Activated naive CD8-positive, alpha-beta T cell treated with anti-CD3 and anti-CD28 coated beads, Interleukin-2, amount 50 U/mL, for 16 hours (primary cell): Measurements from ENCODE around the gene CHCHD6.
"Not testable (repeated sequence)": the region's sequence is repeated elsewhere in the genome, so short reads cannot be mapped to it uniquely, and the experiment has no call there.

Experiments
- DNase-seq: peaks from one replicate; pipeline ENCODE4 v3.0.0-alpha.2; 2020; ENCODE audit warnings: low read depth, low spot score

CHCHD6 gene

DNA sequence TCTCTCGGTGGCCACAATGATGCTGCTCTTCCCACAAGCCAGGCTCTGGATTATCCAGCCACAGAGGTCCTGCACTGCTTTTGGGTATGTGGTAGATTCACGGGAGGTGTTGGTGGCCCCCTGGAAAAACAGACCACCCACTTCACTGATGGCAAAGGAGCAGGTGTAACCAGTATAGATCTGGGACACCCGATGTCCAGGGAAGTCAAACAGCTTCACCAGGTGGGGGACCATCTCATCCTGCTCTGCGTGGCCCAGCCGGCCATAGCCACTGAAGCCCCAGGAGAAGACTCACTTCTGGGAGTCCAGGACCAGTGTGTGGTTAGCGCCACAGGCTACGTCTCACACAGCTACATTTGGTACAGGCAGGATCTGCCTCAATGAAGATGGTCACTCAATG is 62.6 kb downstream of the CHCHD6 start:
- no peak for DNase-seq

- no peak for DNase-seq
These were observed 64.9 kb downstream of the CHCHD6 start for GRCh38 chr3:126768903-126769302.

GRCh38 chr3:126770096-126770495 is 66.1 kb downstream of the CHCHD6 start:
- DNase-seq = no peak

- no peak for DNase-seq
These were observed 69.1 kb downstream of the CHCHD6 start for GRCh38 chr3:126773167-126773566.

DNA sequence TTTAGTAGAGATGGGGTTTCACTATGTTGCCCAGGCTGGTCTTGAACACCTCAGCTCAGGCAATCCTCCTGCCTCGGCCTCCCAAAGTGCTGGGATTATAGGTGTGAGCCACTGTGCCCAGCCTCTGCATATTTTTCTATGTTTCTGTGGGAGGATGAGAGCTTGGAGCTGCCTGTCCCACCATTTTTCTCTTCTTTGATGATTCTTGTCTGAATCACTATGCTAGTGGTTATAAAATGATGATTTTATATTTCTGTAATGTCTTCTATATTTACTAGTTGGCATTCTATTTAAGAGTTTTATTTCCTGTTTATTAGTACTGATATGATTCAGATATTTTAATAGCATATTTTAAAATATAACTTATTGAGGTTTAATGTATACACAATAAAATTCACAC is 69.7 kb downstream of the CHCHD6 start:
- no peak for DNase-seq

DNA sequence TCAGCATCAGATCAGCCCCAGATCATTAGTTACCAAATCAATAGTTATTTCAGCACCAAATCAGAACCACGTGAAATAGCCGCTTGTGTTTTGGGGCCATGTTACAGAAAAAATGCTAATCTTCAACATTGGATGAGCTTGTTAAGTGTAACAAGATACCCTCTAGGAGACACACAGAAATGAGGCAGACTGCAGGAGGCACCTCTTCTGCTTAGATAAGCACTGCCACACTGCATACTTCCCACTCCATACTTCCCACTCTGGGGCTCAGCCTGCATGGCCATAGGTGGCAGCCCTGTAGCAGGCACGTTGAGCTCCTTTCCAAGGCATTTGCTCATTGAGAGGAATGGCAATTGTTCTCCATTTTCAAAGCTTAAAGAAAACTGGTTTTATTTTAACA is 73.3 kb downstream of the CHCHD6 start:
- no peak for DNase-seq

- DNase-seq = no peak
These were observed 76.6 kb downstream of the CHCHD6 start for GRCh38 chr3:126780666-126781065.

- no peak for DNase-seq
These were observed 77.4 kb downstream of the CHCHD6 start for GRCh38 chr3:126781406-126781805.

GRCh38 chr3:126781889-126782491 is 78.0 kb downstream of the CHCHD6 start:
- DNase-seq = no peak

DNA sequence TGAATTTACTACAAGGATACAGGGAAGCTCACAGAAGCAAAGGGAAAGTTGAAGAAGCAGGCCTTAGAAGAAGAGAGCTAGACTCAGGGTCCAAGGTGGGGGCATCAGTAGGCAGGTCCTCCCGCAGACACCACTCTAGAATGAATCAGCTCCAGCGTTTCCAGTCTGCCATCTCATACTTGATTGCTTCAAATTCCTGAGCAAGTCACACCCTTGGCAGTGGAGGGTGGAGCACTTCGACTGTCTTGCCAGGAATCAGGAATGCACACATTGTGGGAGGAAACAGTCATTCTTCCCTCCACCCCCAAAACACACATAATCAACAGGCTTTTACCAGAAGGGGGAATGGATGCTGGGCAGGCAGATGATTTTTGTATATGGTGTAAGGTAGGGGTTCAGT is 78.5 kb downstream of the CHCHD6 start:
- no peak for DNase-seq

DNA sequence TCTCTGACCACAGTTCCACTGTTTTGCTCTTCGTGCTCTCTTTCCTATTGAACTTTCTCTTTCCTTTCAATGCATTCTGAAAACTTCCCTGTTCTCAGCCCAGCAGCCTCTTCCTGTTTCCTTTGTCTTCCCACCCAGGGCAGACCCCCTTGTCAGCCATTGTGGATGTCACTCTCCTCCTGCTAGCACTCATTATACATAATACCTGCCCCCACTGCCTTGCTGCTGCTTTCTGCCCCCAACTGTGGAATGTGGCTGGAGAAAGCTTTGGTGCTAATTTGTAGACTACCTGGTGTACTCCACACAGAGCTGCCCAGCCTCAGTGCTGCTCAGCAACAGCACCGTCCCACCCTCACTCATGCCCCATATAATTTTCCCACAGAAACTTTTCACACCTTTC is 80.2 kb downstream of the CHCHD6 start:
- no peak for DNase-seq

- DNase-seq = not testable (repeated sequence)
These were observed 87.3 kb downstream of the CHCHD6 start for GRCh38 chr3:126791320-126791719.

DNA sequence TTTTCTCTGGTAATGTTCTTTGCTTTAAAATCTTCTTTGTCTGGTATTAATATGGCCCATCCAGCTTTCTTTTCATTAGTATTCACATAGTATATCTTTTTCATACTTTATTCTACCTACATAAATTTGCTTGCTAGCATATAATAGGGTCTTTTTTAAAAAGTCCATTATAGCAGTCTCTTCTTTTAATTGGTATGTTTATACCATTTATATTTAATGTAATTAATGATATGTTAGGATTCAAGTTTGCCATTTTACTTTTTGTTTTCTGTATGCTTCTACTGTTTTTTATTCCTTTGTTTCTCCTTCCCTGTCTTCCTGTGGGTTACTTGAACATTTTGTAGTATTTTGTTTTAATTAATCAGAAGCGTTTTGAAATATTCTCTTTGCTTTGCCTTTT is 89.0 kb downstream of the CHCHD6 start:
- no peak for DNase-seq

- DNase-seq = no peak
These were observed 93.5 kb downstream of the CHCHD6 start for GRCh38 chr3:126797563-126797962.

GRCh38 chr3:126798521-126798920 is 94.5 kb downstream of the CHCHD6 start:
- no peak for DNase-seq

DNA sequence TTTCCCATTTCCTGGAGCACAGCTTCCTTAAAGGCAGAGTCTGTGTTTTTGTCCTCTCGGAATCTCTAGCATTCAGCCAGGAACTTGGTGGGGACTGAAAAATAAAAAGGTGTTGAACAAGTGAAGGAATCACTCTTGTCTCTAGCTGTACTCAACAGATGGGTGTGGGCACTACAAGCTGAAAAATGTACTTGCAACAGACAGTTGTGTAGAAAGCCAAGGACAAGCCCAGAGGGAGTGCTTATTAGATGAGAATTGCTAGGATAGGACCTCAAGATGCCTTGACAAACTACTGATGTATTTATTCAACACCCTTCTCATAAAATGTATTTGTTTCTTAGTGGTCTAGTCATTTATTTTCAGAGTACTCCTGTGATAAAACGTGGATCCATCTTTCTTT is 95.1 kb downstream of the CHCHD6 start:
- no peak for DNase-seq

- not testable (repeated sequence) for DNase-seq
These were observed 97.3 kb downstream of the CHCHD6 start for GRCh38 chr3:126801312-126801711.

- no peak for DNase-seq
These were observed 103.8 kb downstream of the CHCHD6 start for GRCh38 chr3:126807795-126808194.

DNA sequence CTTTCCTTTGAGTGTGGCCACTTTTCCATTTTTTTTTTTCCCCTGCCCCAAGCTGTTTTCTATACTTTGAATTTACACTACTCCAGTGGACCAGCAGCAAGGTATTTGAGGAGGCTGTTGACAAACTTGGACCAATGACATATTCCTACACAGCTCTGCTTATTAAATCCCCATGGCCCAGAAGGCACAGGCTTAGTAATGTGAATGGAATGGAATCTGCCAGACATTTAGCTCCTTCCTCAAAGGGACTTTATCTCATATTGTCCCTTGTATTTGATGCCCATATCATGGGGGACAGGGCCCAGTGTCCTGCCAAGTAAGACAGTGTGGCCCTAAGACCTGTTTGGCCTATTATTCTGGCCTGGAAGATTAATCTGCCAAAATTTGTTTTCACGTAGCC is 107.5 kb downstream of the CHCHD6 start:
- no peak for DNase-seq

DNA sequence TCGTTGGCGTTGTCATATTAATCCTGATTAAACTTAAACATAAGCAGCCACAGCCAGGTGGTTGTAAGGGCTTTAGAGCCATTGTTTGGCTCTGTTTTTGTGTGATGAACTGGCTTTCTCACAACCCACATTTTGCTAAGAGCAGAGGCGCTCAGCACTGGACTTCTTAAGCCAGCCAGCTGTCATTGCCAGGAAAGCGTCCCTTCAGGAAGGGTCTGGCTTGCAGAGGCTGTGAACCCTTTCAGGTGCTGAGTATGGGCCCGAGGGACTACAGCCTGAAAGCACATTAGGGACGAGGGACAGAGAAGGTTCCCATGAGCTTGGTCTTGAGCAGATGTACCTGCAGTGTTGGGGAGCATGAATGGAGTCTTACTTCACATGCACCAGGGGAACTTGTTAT is 112.3 kb downstream of the CHCHD6 start:
- no peak for DNase-seq

DNA sequence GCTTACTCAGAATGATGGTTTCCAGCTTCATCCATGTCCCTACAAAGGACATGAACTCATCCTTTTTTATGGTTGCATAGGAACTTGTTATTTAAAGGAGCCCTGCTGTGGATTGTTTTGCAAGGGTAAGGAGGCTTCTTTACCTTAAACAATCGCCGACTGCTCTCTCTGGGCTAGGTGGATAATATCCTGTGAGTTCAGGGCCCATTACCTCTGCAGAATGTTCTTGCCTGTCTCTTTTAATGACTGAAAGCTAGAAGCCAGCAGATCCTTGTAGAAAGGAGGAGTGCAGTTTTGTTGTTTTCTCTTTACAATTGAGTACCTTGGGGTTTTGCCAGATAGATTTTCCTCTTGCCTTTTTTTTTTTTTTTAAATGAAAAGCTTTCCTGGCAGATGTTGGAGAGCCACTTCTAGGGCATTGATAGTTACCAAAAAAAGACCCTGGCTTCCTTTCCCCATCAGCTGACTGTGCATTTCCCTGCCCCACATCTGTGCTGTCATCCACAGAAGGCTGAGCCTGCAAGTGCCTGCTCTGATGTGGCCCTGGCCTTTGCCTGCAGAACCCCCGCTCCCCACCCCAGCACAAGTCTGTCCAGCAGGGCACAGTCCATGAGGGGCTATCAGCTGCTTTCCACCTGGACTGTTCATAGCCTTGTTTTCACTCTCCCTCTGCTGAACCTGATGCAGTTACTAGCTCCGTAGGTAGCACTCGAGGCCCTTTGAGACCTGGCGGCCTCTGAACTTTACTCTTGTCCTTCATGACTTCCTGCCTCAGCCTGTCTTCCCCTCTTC is 113.1 kb downstream of the CHCHD6 start:
- no peak for DNase-seq

DNA sequence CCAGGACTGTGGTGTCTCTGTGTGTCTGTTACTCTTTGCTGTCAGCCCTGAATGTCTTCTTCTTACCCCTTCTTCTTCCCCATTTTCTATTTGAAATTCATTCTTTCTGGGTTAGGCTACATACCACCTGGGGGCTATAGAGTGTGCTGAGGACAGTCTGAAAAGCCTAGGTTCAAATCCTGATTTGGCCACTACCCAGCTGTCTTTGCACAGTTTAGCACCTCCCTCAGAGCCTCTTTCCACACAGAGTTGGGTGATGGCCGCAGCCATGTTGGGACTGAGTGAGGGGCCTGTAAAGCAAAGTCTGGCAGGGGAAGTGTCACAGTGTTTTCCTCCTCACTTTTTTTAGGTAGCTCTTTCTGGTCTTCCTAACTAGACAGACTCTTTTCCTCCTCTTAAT is 113.7 kb downstream of the CHCHD6 start:
- DNase-seq = no peak

DNA sequence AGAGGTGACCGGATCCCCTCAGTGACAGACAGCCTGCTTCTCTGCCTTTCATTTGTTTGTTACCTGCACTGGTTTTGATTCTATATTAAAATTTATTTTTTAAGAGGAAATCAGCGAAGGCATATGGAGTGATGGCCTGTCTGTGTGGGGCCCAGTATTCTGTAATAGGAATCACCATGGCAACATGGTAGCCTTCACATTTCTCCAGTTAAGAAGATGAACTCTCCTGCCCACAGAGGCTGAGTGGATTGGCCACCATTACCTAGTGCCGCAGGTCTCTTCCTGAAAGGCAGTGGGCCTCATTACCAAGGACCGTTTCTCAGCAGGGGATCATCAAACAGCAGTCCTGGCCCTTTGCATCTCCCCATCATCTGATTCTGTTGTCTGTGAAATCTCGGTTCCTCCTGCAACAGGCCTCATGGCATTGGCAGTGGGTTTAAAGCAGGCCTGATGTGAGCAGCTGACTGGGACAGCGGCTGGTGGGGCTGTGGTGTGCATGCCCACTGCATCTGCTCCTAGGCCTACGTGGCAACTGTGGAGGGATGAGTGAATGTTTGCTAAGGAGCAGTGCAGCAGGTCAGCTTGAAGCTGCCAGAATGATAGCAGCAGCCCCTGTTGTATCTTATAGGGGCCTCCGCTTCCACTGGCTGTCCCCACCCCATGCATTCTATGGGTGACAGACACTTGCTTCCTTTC is 114.5 kb downstream of the CHCHD6 start:
- no peak for DNase-seq
